K562 (cell line): ENCODE results near the gene DLAT. TPM values are rescaled to one million over a fixed set of nuclear protein-coding genes. Genes with fewer than 3 reads are reported as not detected.

Source experiments
- ATF4 ChIP-seq: fragments of 450-650 bp; formaldehyde crosslinking; IDR thresholded peaks from 2 replicates; pipeline ENCODE4 v1.4.0; 2022; ENCODE audit warnings: mild to moderate bottlenecking, moderate library complexity
- ATF6 ChIP-seq: sonication (generic); formaldehyde crosslinking; IDR thresholded peaks from 2 replicates; pipeline ENCODE4 v1.4.0; 2020; ENCODE audit warnings: mild to moderate bottlenecking, missing genetic modification reagents
- HDAC1 ChIP-seq, 2 experiments: fragments of 450-650 bp; IDR thresholded peaks; 2 replicates each; pipeline ENCODE4 v1.6.1; 2016 to 2017; ENCODE audit warnings: inconsistent platforms in 1 of 2, mild to moderate bottlenecking in 1 of 2, moderate library complexity in 1 of 2
- MAFF ChIP-seq: IDR thresholded peaks from 2 replicates; pipeline ENCODE4 v1.6.1; 2012; ENCODE audit warnings: low read length, improper control_type of control experiment
- PCBP1 ChIP-seq: fragments of 200-400 bp; formaldehyde crosslinking; IDR thresholded peaks from 2 replicates; pipeline ENCODE4 v1.6.1; 2018; ENCODE audit warnings: mild to moderate bottlenecking, low read depth, low read length; ENCODE audit not compliant: poor library complexity, severe bottlenecking
- PHB2 ChIP-seq: fragments of 450-650 bp; IDR thresholded peaks from 2 replicates; pipeline ENCODE4 v1.6.1; 2017; ENCODE audit warnings: low read depth
- PPARD ChIP-seq: fragments of 250-450 bp; sonication (Bioruptor Pico); IDR thresholded peaks from 2 replicates; pipeline ENCODE4 v1.8.0; 2022; ENCODE audit warnings: inconsistent platforms, mild to moderate bottlenecking, moderate library complexity
- TAF7 ChIP-seq: fragments of 450-650 bp; IDR thresholded peaks from 2 replicates; pipeline ENCODE4 v1.6.1; 2016; ENCODE audit warnings: missing genetic modification characterization, missing compliant biosample characterization
- THRAP3 ChIP-seq: fragments of 450-650 bp; IDR thresholded peaks from 2 replicates; pipeline ENCODE4 v1.6.1; 2016; ENCODE audit warnings: mild to moderate bottlenecking, inconsistent platforms, borderline replicate concordance
- ZBTB17 ChIP-seq: fragments of 450-650 bp; formaldehyde crosslinking; IDR thresholded peaks from 2 replicates; pipeline ENCODE4 v1.4.0; 2020; ENCODE audit warnings: mild to moderate bottlenecking
- ZNF444 ChIP-seq: fragments of 250-450 bp; sonication (Bioruptor Pico); IDR thresholded peaks from 2 replicates; pipeline ENCODE4 v1.4.0; 2020; ENCODE audit warnings: mild to moderate bottlenecking, moderate library complexity
- ZNF584 ChIP-seq: fragments of 200-800 bp; sonication (Bioruptor generic); IDR thresholded peaks from 2 replicates; pipeline ENCODE4 v1.6.1; 2016; ENCODE audit warnings: low read depth, mild to moderate bottlenecking, missing genetic modification characterization, missing compliant biosample characterization
- ZNF644 ChIP-seq: fragments of 200-800 bp; sonication (Bioruptor generic); IDR thresholded peaks from 2 replicates; pipeline ENCODE4 v1.6.1; 2016; ENCODE audit warnings: low read depth, missing genetic modification characterization, missing compliant biosample characterization
- ZNF707 ChIP-seq: fragments of 250-450 bp; sonication (Bioruptor Pico); conservative IDR thresholded peaks from 2 replicates; pipeline ENCODE4 v1.8.0; 2022; ENCODE audit warnings: inconsistent platforms, mild to moderate bottlenecking, moderate library complexity
- polyA plus RNA-seq, 8 experiments: library from polyadenylated mRNA; depleted of rRNA in 4 of 8; stranded (reverse) in 5 of 8; unstranded in 3 of 8; fragments of >200 nt; fragmentation: Nextera tagmentation in 2 of 8; fragmentation: Illumina TruSeq in 1 of 8; extraction: Ambion mirVana in 2 of 8; extraction: Trizol in 1 of 8; gene quantifications; 2 replicates each; pipeline versions ENCODE4 v1.2.1 to v1.2.3, GENCODE V29; 2011 to 2014; ENCODE audit warnings: inconsistent platforms in 1 of 8, missing spikeins in 1 of 8
- total RNA-seq, 7 experiments: library from RNA; depleted of rRNA in 6 of 7; stranded (reverse); fragments of >200 nt in 6 of 7; fragmentation: Illumina TruSeq in 2 of 7; extraction: Trizol in 2 of 7; gene quantifications; 2 replicates each; pipeline versions ENCODE4 v1.2.1 to v1.2.3, GENCODE V29; 2011 to 2021; ENCODE audit warnings: low replicate concordance in 1 of 7
- TF ChIP-seq, protein P1 (sequence below): sonication (generic); formaldehyde crosslinking; IDR thresholded peaks from 2 replicates; pipeline ENCODE4 v1.8.0; 2023; ENCODE audit warnings: mild to moderate bottlenecking, missing genetic modification reagents
- TF ChIP-seq, protein P2 (sequence below): fragments of 250-450 bp; sonication (Bioruptor Pico); IDR thresholded peaks from 2 replicates; pipeline ENCODE4 v1.5.0; 2020; ENCODE audit warnings: mild to moderate bottlenecking

The DLAT gene
- total and polyA plus RNA-seq, 9 of the 15 experiments (the other 6 are each of a cell fraction or from before 2014, with no cell fraction given) = 41.7 to 152 (median 105) TPM

GRCh38 chr11:112024773-112025678 is at the start of gene DLAT (continued):
- TF ChIP-seq PCBP1 (peak; percentile 22), ATF4 (CRISPR knock-in tag) (peak; percentile 45; the same call in 1 of the 2 replicates), ATF6 (CRISPR knock-in tag) (no peak), PHB2 (no peak), ZNF584 (0 out of 2 replicates have a peak, but pooled peaks have one; percentile 49), THRAP3 (no peak), PPARD (no peak), ZNF707 (CRISPR knock-in tag) (no peak), MAFF (no peak), HDAC1 (IDR thresholded peaks at IDR 0.05) (peak in 1 of 2 experiments; percentile 92; a peak in 2 of 4 replicates), ZBTB17 (CRISPR knock-in tag) (peak; percentile 64; the same call in 1 of the 2 replicates), ZNF644 (no peak), TAF7 (tag) (peak; percentile 91), ZNF444 (CRISPR knock-in tag) (0 out of 2 replicates have a peak, but pooled peaks have one; percentile 33)
- TF ChIP-seq, protein P1, sequence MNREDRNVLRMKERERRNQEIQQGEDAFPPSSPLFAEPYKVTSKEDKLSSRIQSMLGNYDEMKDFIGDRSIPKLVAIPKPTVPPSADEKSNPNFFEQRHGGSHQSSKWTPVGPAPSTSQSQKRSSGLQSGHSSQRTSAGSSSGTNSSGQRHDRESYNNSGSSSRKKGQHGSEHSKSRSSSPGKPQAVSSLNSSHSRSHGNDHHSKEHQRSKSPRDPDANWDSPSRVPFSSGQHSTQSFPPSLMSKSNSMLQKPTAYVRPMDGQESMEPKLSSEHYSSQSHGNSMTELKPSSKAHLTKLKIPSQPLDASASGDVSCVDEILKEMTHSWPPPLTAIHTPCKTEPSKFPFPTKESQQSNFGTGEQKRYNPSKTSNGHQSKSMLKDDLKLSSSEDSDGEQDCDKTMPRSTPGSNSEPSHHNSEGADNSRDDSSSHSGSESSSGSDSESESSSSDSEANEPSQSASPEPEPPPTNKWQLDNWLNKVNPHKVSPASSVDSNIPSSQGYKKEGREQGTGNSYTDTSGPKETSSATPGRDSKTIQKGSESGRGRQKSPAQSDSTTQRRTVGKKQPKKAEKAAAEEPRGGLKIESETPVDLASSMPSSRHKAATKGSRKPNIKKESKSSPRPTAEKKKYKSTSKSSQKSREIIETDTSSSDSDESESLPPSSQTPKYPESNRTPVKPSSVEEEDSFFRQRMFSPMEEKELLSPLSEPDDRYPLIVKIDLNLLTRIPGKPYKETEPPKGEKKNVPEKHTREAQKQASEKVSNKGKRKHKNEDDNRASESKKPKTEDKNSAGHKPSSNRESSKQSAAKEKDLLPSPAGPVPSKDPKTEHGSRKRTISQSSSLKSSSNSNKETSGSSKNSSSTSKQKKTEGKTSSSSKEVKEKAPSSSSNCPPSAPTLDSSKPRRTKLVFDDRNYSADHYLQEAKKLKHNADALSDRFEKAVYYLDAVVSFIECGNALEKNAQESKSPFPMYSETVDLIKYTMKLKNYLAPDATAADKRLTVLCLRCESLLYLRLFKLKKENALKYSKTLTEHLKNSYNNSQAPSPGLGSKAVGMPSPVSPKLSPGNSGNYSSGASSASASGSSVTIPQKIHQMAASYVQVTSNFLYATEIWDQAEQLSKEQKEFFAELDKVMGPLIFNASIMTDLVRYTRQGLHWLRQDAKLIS (CRISPR knock-in tag) = peak; percentile 79; the same call in 1 of the 2 replicates
- TF ChIP-seq, protein P2, sequence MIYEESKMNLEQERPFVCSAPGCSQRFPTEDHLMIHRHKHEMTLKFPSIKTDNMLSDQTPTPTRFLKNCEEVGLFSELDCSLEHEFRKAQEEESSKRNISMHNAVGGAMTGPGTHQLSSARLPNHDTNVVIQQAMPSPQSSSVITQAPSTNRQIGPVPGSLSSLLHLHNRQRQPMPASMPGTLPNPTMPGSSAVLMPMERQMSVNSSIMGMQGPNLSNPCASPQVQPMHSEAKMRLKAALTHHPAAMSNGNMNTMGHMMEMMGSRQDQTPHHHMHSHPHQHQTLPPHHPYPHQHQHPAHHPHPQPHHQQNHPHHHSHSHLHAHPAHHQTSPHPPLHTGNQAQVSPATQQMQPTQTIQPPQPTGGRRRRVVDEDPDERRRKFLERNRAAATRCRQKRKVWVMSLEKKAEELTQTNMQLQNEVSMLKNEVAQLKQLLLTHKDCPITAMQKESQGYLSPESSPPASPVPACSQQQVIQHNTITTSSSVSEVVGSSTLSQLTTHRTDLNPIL (CRISPR knock-in tag) = no peak
